A673 (cell line): ENCODE data around the gene SPTA1.

Source experiments
- CTCF ChIP-seq: fragments of 300-800, 200-600 bp; sonication (generic); conservative IDR thresholded peaks from 2 replicates; pipeline ENCODE4 v1.5.1; 2017; ENCODE audit warnings: low read depth, mild to moderate bottlenecking, antibody characterized with exemption, low read length, moderate library complexity, mixed read lengths
- EZH2 ChIP-seq: fragments of 200-600 bp; sonication (generic); IDR thresholded peaks from 2 replicates; pipeline ENCODE4 v1.6.1; 2017; ENCODE audit warnings: borderline replicate concordance, low read depth, mild to moderate bottlenecking, mixed read lengths, antibody characterized with exemption, low read length; ENCODE audit not compliant: poor library complexity, severe bottlenecking

GRCh38 chr1:158716335-158716734 lies 29.8 kb upstream of the SPTA1 start:
- TF ChIP-seq EZH2 (no peak), CTCF (no peak)
